ENCODE results near the gene GPR34. TPM values are rescaled to one million over a fixed set of nuclear protein-coding genes. Genes with fewer than 3 reads are reported as not detected.

Gene GPR34
- total RNA-seq, 2 donors from 2014 or later = 1.3 to 4.9 TPM

GRCh38 chrX:41703574-41704029 lies 14.8 kb downstream of the GPR34 start:
- Histone ChIP-seq H3K27ac (no peak overlapping the region), H3K4me1 (no peaks in the 10 kb centered on the region), H3K27me3 (no peaks in the 10 kb centered on the region), H3K9me3 (no peaks in the 10 kb centered on the region), H3K4me3 (no peak overlapping the region), H3K36me3 (replicated peaks in 1 of 2; ENCODE audit: insufficient read depth in 1 of 2, low read depth in 2 of 2) (no peaks in the 10 kb centered on the region)
- intact Hi-C loops (cut with DNase I) = no loop called here
- no peak for TF ChIP-seq POLR2A (IDR thresholded peaks at IDR 0.05)
- no peak for TF ChIP-seq CTCF (IDR thresholded peaks at IDR 0.05)
- DNase-seq = no peak
- ATAC-seq = no peak

- Histone ChIP-seq H3K4me3 (no peak overlapping the region), H3K36me3 (replicated peaks in 1 of 2; ENCODE audit: insufficient read depth in 1 of 2, low read depth in 2 of 2) (no peaks in the 10 kb centered on the region), H3K9me3 (no peaks in the 10 kb centered on the region), H3K27ac (peak overlapping the region in 1 of 4 donors; percentile 44), H3K4me1 (no peaks in the 10 kb centered on the region), H3K27me3 (no peaks in the 10 kb centered on the region)
- ATAC-seq (no peak), DNase-seq (no peak)
- WGBS, 2 donors = 100% methylated on average over 1 of the region's 1 CpG
- intact Hi-C loops (cut with DNase I) = no loop called here
- TF ChIP-seq POLR2A (IDR thresholded peaks at IDR 0.05) = no peak
Measured at GRCh38 chrX:41705042-41705441, 16.3 kb downstream of the GPR34 start.

- Histone ChIP-seq H3K4me3 (no peak overlapping the region), H3K4me1 (no peaks in the 10 kb centered on the region), H3K9me3 (no peaks in the 10 kb centered on the region), H3K27ac (peak overlapping the region in 1 of 4 donors; percentile 44), H3K27me3 (no peaks in the 10 kb centered on the region), H3K36me3 (replicated peaks in 1 of 2; ENCODE audit: insufficient read depth in 1 of 2, low read depth in 2 of 2) (no peaks in the 10 kb centered on the region)
- 62 to 86% methylated on average over 2 to 3 of the region's 3 CpGs for WGBS, 2 donors
- intact Hi-C loops (cut with DNase I) = no loop called here
- ATAC-seq (no peak), DNase-seq (peak in 1 of 4 donors; percentile 5)
- TF ChIP-seq CTCF (IDR thresholded peaks at IDR 0.05) = no peak
- TF ChIP-seq POLR2A (IDR thresholded peaks at IDR 0.05) = no peak
Measured at GRCh38 chrX:41705680-41706374, 17.1 kb downstream of the GPR34 start.

GRCh38 chrX:41707218-41707617 lies 18.4 kb downstream of the GPR34 start:
- Histone ChIP-seq H3K4me1 (no peaks in the 10 kb centered on the region), H3K36me3 (replicated peaks in 1 of 2; ENCODE audit: insufficient read depth in 1 of 2, low read depth in 2 of 2) (no peaks in the 10 kb centered on the region), H3K27ac (no peak overlapping the region), H3K27me3 (no peaks in the 10 kb centered on the region), H3K4me3 (no peak overlapping the region), H3K9me3 (no peaks in the 10 kb centered on the region)
- TF ChIP-seq POLR2A (IDR thresholded peaks at IDR 0.05) = no peak
- TF ChIP-seq CTCF (IDR thresholded peaks at IDR 0.05) = no peak
- intact Hi-C loops (cut with DNase I) = no loop called here
- DNase-seq = no peak
- 100% methylated on average over 1 of the region's 1 CpG for WGBS, 2 donors
- no peak for ATAC-seq

GRCh38 chrX:41708486-41708885 lies 19.7 kb downstream of the GPR34 start:
- DNase-seq (no peak), ATAC-seq (no peak)
- WGBS, 2 donors = 59 to 89% methylated on average over 3 of the region's 3 CpGs
- TF ChIP-seq POLR2A (IDR thresholded peaks at IDR 0.05) (no peak), CTCF (IDR thresholded peaks at IDR 0.05) (no peak)
- no peaks in the 10 kb centered on the region for H3K9me3 ChIP-seq
- H3K27me3 ChIP-seq = no peaks in the 10 kb centered on the region
- H3K27ac ChIP-seq = no peak overlapping the region
- no peaks in the 10 kb centered on the region for H3K4me1 ChIP-seq
- H3K4me3 ChIP-seq = no peak overlapping the region
- H3K36me3 ChIP-seq (replicated peaks in 1 of 2; ENCODE audit: insufficient read depth in 1 of 2, low read depth in 2 of 2) = no peaks in the 10 kb centered on the region
- intact Hi-C loops (cut with DNase I) = no loop called here

All from body of pancreas (tissue), 4 donors.